DMS153 treated with DMSO at 0.1 percent for 48 hours (cell line): ENCODE measurements around the gene ANO1.
"Not testable (repeated sequence)": the region's sequence is repeated elsewhere in the genome, so short reads cannot be mapped to it uniquely, and the experiment has no call there.

ENCODE experiments used
- DNase-seq: peaks from one replicate; lab custom pipeline; 2025; ENCODE audit not compliant: unreplicated experiment; lab: John Stamatoyannopoulos, UW

The ANO1 gene

DNA sequence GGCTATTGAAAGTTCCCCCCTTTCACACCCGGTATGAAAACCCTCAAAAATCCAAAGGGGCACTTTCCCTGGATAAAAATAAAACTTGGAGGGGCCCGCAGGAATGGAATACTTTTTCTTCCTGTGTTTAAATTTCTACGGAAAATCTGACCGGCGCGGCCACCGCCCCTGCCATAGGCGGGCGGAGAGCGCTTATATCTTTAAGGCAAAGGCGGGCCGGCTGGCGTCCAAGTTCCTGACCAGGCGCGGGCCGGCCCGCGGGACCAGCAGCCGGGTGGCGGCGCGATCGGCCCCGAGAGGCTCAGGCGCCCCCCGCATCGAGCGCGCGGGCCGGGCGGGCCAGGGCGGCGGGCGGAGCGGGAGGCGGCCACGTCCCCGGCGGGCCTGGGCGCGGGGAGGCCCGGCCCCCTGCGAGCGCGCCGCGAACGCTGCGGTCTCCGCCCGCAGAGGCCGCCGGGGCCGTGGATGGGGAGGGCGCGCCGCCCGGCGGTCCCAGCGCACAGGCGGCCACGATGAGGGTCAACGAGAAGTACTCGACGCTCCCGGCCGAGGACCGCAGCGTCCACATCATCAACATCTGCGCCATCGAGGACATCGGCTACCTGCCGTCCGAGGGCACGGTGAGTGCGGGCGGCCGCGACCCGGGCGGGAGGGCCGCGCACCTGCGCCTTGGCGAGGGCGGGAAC is at the start of gene ANO1:
Gene ANO1, plus strand, starts transcription at position 223 of the 686 bp plus-strand sequence. Its CDS starts 290 bp downstream, at position 513.
- no peak for DNase-seq

DNA sequence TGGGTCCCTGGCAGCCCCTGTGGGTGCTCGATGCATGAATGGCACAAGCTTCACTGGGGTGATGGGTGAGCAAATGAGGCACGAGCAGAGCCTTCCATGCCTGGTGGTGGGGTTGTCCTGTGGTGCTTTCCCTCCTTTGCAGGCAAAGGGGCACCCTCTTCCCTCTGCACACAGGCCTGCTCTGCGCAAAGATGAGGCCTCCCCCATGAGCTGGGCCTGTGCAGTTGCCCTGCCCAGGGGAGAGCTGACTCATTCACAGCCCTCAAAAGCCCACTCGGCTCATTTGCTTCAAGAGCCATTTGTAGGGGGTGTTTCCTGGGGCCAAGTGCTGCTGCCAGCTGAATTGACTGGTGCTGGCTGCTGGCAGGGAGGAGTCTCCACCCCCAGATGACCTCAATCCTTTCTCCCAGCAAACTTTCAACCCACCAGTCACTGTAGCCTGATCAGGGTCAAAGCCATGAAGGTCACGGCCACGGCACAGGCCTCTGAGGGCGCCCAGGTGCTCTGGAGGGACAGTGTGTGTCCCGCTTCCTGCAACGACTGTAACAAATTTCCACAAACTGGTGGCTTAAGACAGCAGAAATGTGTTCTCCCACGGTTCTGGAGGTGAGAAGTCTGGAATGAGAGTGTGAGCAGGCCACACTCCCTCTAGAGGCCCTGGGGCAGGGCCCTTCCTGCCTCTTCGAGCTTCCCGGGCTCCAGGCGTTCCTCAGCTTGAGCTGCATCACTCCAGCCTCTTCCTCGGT is 48.8 kb upstream of the ANO1 start:
- DNase-seq: no peak

DNA sequence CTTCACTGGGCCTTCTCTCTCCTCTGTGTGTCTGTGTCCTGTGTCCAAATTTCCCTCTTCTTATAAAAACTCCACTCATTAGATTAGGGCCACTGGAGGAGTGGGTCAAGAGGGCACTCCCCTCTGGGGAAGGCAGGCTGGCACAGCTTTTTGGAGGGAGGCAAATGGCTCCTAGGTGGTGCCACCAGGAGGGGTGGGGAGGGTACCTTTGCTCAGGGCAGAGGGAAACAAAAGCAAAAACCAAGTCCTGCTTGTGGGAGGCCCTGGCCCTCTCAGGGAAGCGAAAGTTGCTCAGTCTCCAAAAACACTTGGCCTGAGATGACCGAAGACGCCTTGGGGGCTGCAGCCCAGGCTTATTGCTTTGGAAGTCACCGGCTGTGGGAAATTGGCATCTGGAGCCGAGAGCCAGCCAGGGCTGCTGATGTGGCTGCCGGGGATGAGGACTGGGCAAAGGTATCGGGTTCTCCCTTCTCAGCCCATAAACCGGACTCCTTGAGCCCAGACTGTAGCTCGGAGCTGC is 48.2 kb upstream of the ANO1 start:
- no peak for DNase-seq

DNA sequence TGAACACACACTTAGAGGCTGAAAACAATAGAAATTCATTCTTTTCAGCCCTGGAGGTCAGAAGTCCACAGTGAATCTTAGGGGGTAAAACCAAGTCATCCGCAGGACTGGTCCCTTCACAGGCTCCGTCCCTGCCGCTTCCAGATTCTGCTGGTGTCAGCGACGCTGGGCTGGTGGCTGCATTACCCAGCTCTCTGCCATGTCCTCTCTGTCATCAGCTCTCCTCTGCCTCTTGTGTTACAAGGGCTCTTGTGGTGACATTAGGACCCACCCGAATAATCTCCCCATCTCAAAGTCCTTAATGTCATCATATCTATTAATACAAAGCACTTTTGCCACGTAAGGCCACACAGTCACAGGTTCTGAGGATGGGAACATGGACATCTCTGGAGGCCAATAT is 47.7 kb upstream of the ANO1 start:
- DNase-seq: no peak

DNA sequence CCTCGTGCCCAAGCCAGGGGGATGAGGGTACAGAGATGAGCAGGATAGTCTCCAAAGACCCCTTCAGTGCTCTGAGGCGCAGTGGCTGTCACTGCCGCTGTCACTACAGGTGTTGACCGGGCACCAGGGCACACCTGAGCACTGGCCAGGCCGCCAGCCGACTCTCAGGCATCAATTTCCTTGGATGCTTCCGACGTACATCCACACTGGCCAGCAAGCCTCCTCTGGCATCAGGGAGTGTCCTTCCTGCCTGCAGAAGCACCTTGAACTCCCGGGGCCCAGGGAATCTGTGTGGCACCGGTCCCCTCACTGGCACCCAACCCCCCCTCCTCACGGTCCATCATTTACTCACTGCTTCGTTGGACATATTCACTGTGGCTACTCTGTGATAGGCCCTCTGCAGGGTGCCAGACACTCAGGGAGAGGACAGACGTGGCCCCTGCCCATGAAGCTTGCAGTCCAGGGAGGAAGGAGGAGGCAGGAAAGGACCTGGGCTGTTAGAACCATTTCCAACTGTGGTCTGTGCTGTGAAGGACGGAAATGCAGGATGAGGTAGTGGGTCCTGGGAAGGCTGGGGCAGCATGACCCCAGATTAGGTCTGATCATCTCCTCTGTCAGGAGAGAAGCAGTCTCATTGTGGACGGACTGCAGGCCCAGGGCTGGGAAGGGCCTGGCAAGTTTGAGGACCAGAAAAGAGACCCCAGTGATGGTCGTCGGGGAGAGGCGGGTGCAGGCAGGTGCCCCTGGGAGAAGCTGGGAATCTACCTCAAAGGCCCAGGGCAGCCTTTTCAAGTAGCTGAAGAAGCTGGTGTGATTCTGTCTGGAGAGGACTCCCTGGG is 46.3 kb upstream of the ANO1 start:
- no peak for DNase-seq

DNA sequence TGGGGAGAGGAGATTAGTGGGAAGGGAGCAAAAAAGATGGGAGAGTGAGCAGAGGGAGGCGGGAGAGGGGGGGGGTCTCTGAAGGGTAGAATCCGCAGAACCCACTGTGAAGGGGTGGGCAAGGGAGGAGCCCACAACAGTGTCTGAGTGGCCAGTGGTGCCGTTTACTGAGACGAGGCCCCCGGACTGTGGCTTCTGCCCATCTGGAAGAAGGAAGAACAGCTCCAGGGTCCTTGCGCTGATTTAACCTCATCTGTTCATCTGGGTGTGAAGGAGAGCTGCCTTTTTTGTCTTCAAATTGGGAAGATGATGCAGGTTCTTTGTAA is 45.7 kb upstream of the ANO1 start:
- no peak for DNase-seq

DNA sequence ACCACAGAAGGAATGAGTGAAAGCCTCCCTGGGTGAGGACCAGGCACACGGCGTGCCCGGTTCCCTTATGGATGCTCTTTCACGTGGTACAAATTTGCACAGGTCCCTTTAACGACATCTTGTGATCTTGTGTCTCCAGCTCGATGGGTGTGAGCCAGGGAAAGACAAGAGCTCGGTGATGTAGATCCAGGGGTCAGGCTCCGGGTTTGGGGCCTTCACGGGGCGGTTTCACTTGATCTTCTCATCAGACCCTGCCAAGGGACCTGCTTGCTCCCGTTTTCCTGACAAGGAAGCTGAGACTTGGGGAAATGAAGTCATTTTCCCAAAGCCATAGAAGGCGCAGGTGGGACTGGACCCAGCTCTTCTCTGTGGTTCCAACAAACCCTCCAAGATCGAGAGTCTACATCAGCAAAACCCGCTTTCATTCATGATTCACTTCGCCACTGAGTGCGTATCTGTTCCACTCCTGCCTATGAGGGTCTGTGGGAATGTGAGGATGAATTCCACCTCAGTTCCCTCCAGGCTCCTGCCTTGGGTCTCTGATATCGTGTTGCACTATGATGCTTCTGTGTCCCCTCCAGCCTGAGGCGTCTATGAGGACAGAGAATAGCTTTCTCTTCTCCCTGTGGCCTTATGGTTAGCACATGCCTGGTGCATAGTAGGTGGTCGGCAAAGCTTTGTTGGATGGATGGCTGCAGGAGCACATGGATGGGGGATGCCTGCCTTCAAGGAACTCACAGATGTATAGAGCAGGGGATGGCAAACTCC is 45.0 kb upstream of the ANO1 start:
- no peak for DNase-seq

DNA sequence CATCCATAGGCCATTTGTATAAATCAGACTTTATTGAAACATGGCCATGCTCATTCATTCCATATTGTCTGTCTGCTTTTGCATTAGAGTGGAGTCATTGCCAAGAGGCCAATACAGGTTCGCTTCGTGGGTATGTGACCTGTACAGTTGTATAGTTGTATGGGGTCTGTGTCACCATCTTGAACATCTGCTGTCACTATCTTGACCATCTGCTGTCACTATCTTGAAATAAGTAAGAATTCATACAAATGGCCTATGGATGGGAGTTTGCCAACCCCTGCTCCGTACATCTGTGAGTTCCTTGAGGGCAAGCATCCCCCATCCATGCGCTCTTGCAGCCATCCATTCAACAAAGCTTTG is 44.4 kb upstream of the ANO1 start:
- DNase-seq: no peak

DNA sequence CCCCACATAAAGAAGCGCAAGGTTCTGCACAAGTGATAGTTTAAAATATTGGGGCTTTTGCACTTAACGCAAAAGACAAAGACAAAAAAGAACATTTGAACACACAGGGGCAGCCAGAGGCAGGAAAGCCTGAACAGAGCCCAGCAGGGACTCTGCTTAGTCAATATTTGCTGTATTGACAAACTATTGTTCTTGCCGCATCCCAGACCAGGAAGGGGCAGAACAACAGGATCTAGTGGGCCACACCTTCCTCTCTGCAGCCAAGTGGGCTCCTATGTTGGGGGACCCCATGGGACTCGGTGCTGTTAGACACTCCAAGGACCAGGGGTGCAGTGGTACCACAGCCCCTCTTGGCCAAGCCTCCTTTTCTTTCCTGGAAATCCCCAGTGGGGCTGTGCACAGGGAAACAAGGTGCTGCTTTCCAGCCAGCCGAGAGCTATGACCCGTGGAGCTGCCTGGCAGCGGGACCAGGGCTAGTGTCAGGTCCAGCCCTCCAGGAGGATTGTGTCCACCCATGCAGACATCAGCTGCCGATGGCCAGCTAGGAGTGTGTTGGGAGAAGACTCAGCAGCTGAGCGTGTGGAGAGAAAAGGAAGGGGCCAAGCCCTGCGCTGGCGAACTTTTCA is 43.3 kb upstream of the ANO1 start:
- no peak for DNase-seq

DNA sequence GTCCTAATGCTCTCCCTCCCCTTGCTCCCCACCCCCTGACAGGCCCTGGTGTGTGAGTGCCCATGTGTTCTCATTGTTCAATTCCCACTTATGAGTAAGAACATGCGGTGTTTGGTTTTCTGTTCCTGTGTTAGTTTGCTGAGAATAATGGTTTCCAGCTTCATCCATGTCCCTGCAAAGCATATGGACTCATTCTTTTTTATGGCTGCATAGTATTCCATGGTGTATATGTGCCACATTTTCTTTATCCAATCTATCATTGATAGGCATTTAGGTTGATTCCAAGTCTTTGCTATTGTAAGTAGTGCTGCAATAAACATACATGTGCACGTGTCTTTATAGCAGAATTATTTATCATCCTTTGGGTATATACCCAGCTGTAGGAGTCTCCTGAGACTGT is 42.5 kb upstream of the ANO1 start:
- DNase-seq: not testable (repeated sequence)

DNA sequence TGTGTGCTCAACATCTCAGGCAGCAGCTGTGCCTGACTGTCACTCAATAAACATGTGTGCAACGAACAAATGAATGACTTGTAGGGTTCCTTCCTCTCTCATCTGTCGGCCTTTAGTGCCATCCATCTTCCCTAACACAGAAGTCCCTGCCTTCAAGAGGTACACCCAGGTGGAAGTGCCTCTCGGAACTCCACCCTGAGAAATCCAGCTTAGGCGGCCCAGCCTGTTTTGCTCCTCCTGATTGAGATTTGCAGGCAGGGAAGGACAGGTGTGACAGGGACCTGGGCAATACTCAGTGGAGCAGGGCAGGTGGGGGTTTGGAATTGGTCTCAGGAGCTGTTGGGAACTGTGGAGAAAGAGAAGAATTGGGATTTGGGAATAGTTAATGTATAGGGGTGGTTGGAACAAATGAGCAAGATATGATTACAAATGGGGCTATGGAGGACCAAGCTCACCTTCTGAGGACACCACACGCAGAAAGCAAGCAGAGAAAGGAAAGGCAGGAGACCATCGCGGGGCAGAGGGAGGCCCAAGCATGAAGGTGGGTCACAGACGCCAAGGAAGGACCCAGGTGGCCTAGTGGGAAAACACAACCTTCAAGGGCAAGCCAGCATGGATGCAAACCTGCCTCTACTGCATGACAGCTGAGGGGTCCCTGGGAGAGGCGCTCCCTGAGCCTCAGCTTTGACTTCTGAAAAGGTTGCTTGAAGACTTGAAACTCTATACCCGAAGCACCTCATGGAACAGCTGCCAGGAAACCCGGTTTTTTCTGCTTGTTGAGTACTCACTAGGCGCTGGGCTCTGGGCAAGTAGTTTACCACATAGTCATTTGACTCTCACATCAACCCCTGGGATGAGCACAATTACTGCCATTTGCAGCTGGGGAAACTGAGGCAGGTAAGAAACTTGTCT is 40.9 kb upstream of the ANO1 start:
- no peak for DNase-seq

DNA sequence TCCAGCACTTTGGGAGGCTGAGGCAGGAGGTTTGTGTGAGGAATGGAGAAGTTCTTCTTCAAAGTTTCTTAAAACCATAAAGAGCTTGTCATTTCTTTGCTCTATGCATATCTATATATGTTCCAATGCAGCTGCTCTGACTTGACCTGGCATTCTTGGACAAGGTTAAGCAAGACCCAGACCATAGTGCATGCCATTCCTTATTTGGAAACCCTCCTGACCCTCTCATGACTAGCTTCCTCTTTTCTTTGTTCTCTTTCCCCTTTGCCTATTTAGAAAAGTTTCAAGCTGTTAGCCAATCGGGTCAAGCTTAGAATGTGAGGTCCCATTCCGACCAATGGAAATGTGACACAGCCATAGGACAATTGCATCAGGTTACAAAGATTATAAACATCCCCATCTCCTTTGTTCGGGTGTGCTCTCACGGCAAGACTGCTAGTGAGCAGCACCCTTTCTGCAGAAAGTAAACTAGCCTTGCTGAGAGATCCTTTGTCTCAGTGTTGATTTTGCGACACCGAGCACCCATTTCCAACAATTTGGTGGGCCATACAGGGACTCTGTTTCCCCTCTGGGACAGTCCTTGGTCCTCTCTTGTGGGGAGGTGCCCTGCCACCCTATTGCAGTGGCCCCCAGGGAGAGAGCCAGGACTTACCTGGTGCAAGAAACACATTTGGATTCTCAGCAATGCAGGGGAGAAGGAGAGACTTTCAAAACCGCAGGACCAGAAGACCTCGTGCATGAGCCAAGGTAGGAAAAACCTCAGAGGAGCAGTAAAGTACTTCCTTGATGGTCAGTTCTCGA is 39.9 kb upstream of the ANO1 start:
- DNase-seq: no peak

DNA sequence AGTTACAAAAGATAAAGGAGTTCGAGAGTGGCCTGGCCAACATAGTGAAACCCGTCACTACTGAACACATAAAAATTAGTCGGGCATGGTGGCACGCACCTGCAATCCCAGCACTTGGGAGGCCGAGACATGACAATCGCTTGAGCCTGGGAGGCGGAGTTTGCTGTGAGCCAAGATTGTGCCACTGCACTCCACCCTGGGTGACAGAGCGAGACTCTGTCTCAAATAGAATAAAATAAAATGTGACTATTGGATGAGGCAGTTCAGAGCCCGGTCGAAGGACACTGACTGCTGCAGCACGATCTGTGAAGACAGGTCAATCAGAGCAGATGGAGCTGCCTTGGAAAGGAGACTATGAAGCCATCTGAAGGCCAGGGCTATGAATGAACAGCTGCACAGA is 37.7 kb upstream of the ANO1 start:
- no peak for DNase-seq

DNA sequence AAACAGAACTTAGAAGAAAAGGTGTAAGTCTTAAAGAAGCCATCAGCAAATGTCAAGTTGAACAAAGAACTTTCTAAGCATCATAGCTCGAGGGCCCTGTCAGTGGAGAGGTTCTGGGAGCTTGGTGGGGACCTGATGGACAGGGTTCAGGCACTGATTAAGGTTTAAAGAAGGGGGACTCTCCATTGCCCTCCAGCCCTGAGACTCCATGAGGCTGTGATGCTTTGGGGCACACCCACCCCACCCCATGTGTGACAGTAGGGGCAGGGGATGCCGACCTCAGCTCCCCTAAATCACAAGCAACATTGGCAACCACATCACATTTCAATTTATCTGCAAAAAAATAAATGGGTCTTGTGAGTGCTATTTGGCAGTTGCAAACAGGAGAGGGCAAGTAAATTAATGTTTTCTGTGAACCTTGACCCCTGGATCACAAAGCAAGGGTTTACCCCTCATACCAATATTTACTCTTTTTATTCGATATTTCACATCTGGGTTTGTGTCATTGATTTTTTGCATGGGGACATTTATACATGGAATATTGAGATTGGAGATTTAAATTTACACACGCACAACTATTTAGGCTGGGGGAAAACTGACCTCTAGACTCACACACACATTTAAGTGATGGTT is 37.1 kb upstream of the ANO1 start:
- no peak for DNase-seq

DNA sequence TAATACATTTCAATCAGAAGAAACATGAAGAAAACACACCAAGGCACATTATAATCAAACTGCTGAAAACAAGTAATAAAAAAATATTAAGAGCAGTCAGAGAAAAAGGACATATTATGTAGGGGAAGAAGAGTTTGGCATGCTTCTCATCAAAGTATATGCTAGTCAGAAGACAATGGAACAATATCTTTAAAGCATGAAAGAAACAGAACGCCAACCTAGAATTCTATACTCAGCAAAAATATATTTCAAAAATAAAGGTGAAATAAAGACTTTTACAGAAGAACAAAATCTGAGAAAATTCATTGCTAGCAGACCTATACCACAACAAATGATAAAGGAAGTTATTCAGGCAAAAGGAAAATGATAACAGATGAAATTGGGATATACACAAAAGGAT is 34.6 kb upstream of the ANO1 start:
- DNase-seq: no peak

DNA sequence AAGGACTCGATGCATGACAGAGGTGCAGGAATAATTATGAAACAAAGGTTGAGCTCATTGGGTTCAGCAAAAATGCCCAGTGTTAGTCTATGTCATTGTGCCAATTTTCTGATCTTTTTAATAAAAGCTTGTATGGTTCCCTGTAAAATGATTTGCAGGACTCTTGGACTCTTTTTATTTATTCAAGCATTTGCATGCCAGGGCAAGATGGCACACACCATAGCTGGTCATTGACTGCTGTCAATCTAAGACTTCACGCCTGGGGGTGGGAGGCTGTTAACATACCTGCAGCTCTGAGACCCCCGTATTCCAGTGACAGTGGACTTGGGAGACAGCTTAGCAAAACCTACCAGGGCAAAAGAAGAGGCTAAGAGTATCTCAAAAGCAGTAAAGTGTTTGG is 32.0 kb upstream of the ANO1 start:
- no peak for DNase-seq

DNA sequence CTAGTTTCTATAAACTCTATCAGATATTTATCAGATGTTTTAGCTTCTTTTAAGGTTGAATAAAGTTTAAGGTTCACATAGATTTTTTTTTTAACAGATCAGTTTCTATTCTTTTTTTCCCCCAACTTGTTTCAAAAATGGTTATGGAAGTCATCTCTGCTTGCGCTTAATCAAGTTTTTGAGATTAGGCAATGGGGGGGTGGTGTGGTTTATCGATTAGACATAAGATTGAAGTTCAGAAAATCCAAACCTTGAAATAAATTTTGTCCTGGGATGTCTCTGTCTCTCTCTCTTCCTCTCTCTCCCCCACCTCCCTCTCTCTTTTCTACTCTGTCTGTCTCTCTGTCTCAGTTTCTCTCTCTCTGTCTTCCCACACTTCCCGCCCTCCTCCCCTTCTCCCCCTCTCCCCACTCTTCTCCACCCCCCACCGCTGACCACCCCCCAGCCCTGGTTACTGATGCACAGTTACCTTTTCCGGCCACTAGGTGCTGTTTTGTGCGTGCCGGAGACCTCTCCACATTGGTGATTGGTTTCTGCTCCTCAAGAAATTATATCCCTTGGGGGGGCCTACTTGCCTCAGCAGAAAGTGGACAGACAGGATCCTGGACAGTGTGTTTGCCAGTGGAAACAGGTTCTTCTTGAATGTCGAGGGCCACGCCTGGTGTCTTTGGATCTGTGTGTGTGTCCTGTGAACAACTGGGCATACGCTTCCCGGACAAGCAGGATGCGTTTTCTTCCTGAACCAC is 29.7 kb upstream of the ANO1 start:
- DNase-seq: no peak

DNA sequence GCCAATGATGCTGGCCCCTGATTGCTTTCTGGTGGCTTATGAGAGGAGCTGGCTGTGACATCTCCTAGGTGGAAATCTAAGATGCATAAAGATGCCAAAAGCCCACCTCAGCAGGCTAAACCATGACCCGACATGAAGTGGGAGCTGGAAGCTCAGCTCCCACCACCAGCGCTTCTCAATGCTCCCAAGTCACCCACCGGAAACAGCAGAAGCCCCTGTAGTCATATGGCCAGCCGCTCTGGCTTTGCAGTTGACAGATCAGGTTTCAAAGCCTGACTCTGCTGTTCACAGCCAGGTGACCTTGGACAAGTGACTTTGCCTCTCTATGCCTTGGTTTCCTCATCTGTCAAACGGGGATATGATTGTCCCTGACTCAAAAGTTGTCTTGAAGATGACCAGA is 29.1 kb upstream of the ANO1 start:
- no peak for DNase-seq
